ENCODE results near the gene SLC25A25.
"Not testable (repeated sequence)": the region's sequence is repeated elsewhere in the genome, so short reads cannot be mapped to it uniquely, and the experiment has no call there.

SLC25A25 gene

GRCh38 chr9:128034821-128035652 lies 33.0 kb upstream of the SLC25A25 start:
- Histone ChIP-seq H3K27ac (no peak overlapping the region), H3K4me3 (ENCODE audit: low read depth in 1 of 2, low read length in 1 of 2) (no peak overlapping the region), H3K9me3 (no peaks in the 10 kb centered on the region), H3K27me3 (no peaks in the 10 kb centered on the region), H3K36me3 (no peaks in the 10 kb centered on the region), H3K4me1 (ENCODE audit: control insufficient read depth in 1 of 2, insufficient read depth in 1 of 2, low read depth in 1 of 2, low read length in 1 of 2) (no peaks in the 10 kb centered on the region)
- TF ChIP-seq CTCF (IDR thresholded peaks at IDR 0.05): peak; percentile 89

- H3K9me3 ChIP-seq; H3K4me1 ChIP-seq (ENCODE audit: control insufficient read depth in 1 of 2, insufficient read depth in 1 of 2, low read depth in 1 of 2, low read length in 1 of 2); H3K27ac ChIP-seq; H3K36me3 ChIP-seq; H3K4me3 ChIP-seq (ENCODE audit: low read depth in 1 of 2, low read length in 1 of 2); H3K27me3 ChIP-seq: not testable (repeated sequence)
Measured at GRCh38 chr9:128036522-128036921, 31.5 kb upstream of the SLC25A25 start.

GRCh38 chr9:128040783-128041182 lies 27.2 kb upstream of the SLC25A25 start:
- not testable (repeated sequence) for H3K27ac ChIP-seq, H3K9me3 ChIP-seq

GRCh38 chr9:128042043-128042442 lies 26.0 kb upstream of the SLC25A25 start:
- H3K36me3 ChIP-seq: no peaks in the 10 kb centered on the region
- H3K4me1 ChIP-seq (ENCODE audit: control insufficient read depth in 1 of 2, insufficient read depth in 1 of 2, low read depth in 1 of 2, low read length in 1 of 2): no peaks in the 10 kb centered on the region
- H3K27me3 ChIP-seq: no peaks in the 10 kb centered on the region
- no peak overlapping the region for H3K27ac ChIP-seq
- no peak for TF ChIP-seq CTCF (IDR thresholded peaks at IDR 0.05)
- no peaks in the 10 kb centered on the region for H3K9me3 ChIP-seq
- no peak overlapping the region for H3K4me3 ChIP-seq (ENCODE audit: low read depth in 1 of 2, low read length in 1 of 2)

More at GRCh38 chr9:128040783-128041182, 27.2 kb upstream of the SLC25A25 start:
- not testable (repeated sequence) for H3K36me3 ChIP-seq; H3K4me1 ChIP-seq (ENCODE audit: control insufficient read depth in 1 of 2, insufficient read depth in 1 of 2, low read depth in 1 of 2, low read length in 1 of 2); H3K27me3 ChIP-seq; H3K4me3 ChIP-seq (ENCODE audit: low read depth in 1 of 2, low read length in 1 of 2)

GRCh38 chr9:128043467-128043868 lies 24.6 kb upstream of the SLC25A25 start:
- Histone ChIP-seq H3K27me3 (no peaks in the 10 kb centered on the region), H3K4me3 (ENCODE audit: low read depth in 1 of 2, low read length in 1 of 2) (no peak overlapping the region), H3K4me1 (ENCODE audit: control insufficient read depth in 1 of 2, insufficient read depth in 1 of 2, low read depth in 1 of 2, low read length in 1 of 2) (no peaks in the 10 kb centered on the region), H3K36me3 (no peaks in the 10 kb centered on the region), H3K9me3 (no peaks in the 10 kb centered on the region), H3K27ac (no peak overlapping the region)
- TF ChIP-seq CTCF (IDR thresholded peaks at IDR 0.05): no peak

GRCh38 chr9:128045409-128045808 lies 22.6 kb upstream of the SLC25A25 start:
- H3K9me3 ChIP-seq; H3K27ac ChIP-seq; H3K27me3 ChIP-seq; H3K36me3 ChIP-seq; H3K4me1 ChIP-seq (ENCODE audit: control insufficient read depth in 1 of 2, insufficient read depth in 1 of 2, low read depth in 1 of 2, low read length in 1 of 2); H3K4me3 ChIP-seq (ENCODE audit: low read depth in 1 of 2, low read length in 1 of 2): not testable (repeated sequence)

GRCh38 chr9:128045831-128046230 lies 22.2 kb upstream of the SLC25A25 start:
- H3K36me3 ChIP-seq: no peaks in the 10 kb centered on the region
- H3K27ac ChIP-seq: no peak overlapping the region
- no peaks in the 10 kb centered on the region for H3K27me3 ChIP-seq
- H3K4me3 ChIP-seq (ENCODE audit: low read depth in 1 of 2, low read length in 1 of 2): no peak overlapping the region
- TF ChIP-seq CTCF (IDR thresholded peaks at IDR 0.05): no peak
- no peaks in the 10 kb centered on the region for H3K4me1 ChIP-seq (ENCODE audit: control insufficient read depth in 1 of 2, insufficient read depth in 1 of 2, low read depth in 1 of 2, low read length in 1 of 2)
- H3K9me3 ChIP-seq: no peaks in the 10 kb centered on the region

All from neutrophil (primary cell).